ENCODE data around the gene PTDSS2. TPM values are rescaled to one million over a fixed set of nuclear protein-coding genes. Genes with fewer than 3 reads are reported as not detected.

PTDSS2 gene
- total and polyA plus RNA-seq, 9 of the 15 experiments (the other 6 are each of a cell fraction or from before 2014, with no cell fraction given): 0.45 to 53.9 (median 17.2) TPM

- TF ChIP-seq JUN (IDR thresholded peaks at IDR 0.05; ENCODE audit: borderline replicate concordance, low read depth, low read length) (no peak), JUN (CRISPR knock-in tag; IDR thresholded peaks at IDR 0.05; ENCODE audit: borderline replicate concordance) (no peak; the same call in 1 of the 2 replicates), NRF1 (conservative IDR thresholded peaks at IDR 0.05 in 1 of 2, IDR thresholded peaks at IDR 0.05 in 1 of 2) (peak; percentile 75 to 84; a peak in 3 of 4 replicates), SAFB (IDR thresholded peaks at IDR 0.05; ENCODE audit: borderline replicate concordance, low read depth, low read length) (no peak), SP1 (CRISPR knock-in tag; IDR thresholded peaks at IDR 0.05) (peak; percentile 77; the same call in 1 of the 2 replicates)
- TF ChIP-seq, protein P1, sequence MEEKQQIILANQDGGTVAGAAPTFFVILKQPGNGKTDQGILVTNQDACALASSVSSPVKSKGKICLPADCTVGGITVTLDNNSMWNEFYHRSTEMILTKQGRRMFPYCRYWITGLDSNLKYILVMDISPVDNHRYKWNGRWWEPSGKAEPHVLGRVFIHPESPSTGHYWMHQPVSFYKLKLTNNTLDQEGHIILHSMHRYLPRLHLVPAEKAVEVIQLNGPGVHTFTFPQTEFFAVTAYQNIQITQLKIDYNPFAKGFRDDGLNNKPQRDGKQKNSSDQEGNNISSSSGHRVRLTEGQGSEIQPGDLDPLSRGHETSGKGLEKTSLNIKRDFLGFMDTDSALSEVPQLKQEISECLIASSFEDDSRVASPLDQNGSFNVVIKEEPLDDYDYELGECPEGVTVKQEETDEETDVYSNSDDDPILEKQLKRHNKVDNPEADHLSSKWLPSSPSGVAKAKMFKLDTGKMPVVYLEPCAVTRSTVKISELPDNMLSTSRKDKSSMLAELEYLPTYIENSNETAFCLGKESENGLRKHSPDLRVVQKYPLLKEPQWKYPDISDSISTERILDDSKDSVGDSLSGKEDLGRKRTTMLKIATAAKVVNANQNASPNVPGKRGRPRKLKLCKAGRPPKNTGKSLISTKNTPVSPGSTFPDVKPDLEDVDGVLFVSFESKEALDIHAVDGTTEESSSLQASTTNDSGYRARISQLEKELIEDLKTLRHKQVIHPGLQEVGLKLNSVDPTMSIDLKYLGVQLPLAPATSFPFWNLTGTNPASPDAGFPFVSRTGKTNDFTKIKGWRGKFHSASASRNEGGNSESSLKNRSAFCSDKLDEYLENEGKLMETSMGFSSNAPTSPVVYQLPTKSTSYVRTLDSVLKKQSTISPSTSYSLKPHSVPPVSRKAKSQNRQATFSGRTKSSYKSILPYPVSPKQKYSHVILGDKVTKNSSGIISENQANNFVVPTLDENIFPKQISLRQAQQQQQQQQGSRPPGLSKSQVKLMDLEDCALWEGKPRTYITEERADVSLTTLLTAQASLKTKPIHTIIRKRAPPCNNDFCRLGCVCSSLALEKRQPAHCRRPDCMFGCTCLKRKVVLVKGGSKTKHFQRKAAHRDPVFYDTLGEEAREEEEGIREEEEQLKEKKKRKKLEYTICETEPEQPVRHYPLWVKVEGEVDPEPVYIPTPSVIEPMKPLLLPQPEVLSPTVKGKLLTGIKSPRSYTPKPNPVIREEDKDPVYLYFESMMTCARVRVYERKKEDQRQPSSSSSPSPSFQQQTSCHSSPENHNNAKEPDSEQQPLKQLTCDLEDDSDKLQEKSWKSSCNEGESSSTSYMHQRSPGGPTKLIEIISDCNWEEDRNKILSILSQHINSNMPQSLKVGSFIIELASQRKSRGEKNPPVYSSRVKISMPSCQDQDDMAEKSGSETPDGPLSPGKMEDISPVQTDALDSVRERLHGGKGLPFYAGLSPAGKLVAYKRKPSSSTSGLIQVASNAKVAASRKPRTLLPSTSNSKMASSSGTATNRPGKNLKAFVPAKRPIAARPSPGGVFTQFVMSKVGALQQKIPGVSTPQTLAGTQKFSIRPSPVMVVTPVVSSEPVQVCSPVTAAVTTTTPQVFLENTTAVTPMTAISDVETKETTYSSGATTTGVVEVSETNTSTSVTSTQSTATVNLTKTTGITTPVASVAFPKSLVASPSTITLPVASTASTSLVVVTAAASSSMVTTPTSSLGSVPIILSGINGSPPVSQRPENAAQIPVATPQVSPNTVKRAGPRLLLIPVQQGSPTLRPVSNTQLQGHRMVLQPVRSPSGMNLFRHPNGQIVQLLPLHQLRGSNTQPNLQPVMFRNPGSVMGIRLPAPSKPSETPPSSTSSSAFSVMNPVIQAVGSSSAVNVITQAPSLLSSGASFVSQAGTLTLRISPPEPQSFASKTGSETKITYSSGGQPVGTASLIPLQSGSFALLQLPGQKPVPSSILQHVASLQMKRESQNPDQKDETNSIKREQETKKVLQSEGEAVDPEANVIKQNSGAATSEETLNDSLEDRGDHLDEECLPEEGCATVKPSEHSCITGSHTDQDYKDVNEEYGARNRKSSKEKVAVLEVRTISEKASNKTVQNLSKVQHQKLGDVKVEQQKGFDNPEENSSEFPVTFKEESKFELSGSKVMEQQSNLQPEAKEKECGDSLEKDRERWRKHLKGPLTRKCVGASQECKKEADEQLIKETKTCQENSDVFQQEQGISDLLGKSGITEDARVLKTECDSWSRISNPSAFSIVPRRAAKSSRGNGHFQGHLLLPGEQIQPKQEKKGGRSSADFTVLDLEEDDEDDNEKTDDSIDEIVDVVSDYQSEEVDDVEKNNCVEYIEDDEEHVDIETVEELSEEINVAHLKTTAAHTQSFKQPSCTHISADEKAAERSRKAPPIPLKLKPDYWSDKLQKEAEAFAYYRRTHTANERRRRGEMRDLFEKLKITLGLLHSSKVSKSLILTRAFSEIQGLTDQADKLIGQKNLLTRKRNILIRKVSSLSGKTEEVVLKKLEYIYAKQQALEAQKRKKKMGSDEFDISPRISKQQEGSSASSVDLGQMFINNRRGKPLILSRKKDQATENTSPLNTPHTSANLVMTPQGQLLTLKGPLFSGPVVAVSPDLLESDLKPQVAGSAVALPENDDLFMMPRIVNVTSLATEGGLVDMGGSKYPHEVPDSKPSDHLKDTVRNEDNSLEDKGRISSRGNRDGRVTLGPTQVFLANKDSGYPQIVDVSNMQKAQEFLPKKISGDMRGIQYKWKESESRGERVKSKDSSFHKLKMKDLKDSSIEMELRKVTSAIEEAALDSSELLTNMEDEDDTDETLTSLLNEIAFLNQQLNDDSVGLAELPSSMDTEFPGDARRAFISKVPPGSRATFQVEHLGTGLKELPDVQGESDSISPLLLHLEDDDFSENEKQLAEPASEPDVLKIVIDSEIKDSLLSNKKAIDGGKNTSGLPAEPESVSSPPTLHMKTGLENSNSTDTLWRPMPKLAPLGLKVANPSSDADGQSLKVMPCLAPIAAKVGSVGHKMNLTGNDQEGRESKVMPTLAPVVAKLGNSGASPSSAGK (IDR thresholded peaks at IDR 0.05): peak; percentile 72
- TF ChIP-seq, protein P2, sequence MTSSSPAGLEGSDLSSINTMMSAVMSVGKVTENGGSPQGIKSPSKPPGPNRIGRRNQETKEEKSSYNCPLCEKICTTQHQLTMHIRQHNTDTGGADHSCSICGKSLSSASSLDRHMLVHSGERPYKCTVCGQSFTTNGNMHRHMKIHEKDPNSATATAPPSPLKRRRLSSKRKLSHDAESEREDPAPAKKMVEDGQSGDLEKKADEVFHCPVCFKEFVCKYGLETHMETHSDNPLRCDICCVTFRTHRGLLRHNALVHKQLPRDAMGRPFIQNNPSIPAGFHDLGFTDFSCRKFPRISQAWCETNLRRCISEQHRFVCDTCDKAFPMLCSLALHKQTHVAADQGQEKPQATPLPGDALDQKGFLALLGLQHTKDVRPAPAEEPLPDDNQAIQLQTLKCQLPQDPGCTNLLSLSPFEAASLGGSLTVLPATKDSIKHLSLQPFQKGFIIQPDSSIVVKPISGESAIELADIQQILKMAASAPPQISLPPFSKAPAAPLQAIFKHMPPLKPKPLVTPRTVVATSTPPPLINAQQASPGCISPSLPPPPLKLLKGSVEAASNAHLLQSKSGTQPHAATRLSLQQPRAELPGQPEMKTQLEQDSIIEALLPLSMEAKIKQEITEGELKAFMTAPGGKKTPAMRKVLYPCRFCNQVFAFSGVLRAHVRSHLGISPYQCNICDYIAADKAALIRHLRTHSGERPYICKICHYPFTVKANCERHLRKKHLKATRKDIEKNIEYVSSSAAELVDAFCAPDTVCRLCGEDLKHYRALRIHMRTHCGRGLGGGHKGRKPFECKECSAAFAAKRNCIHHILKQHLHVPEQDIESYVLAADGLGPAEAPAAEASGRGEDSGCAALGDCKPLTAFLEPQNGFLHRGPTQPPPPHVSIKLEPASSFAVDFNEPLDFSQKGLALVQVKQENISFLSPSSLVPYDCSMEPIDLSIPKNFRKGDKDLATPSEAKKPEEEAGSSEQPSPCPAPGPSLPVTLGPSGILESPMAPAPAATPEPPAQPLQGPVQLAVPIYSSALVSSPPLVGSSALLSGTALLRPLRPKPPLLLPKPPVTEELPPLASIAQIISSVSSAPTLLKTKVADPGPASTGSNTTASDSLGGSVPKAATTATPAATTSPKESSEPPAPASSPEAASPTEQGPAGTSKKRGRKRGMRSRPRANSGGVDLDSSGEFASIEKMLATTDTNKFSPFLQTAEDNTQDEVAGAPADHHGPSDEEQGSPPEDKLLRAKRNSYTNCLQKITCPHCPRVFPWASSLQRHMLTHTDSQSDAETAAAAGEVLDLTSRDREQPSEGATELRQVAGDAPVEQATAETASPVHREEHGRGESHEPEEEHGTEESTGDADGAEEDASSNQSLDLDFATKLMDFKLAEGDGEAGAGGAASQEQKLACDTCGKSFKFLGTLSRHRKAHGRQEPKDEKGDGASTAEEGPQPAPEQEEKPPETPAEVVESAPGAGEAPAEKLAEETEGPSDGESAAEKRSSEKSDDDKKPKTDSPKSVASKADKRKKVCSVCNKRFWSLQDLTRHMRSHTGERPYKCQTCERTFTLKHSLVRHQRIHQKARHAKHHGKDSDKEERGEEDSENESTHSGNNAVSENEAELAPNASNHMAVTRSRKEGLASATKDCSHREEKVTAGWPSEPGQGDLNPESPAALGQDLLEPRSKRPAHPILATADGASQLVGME (CRISPR knock-in tag; IDR thresholded peaks at IDR 0.05): 0 out of 2 replicates have a peak, but pooled peaks have one; percentile 40
Measured at GRCh38 chr11:506995-507726, 57.1 kb downstream of the PTDSS2 start, which contains the start of gene RNH1 (continued).
